Type B pancreatic cell (in vitro differentiated cells): ENCODE measurements around the gene CCNY. TPM values are rescaled to one million over a fixed set of nuclear protein-coding genes. Genes with fewer than 3 reads are reported as not detected.

Experiments used
- DNase-seq: peaks from one replicate; pipeline ENCODE4 v3.0.0; 2021; ENCODE audit warnings: mixed read lengths; ENCODE audit not compliant: unreplicated experiment; ENCODE audit errors: extremely low spot score
- H3K27ac Mint-ChIP-seq: 2 replicates; pipeline ENCODE4 v1.8.0; 2021; ENCODE audit warnings: mild to moderate bottlenecking, mixed read lengths
- H3K27me3 Mint-ChIP-seq: 2 replicates; pipeline ENCODE4 v1.8.0; 2021; ENCODE audit warnings: mixed read lengths
- H3K36me3 Mint-ChIP-seq: 2 replicates; pipeline ENCODE4 v1.8.0; 2021; ENCODE audit warnings: mixed read lengths
- H3K4me1 Mint-ChIP-seq: one replicate; pipeline ENCODE4 v1.8.0; 2021; ENCODE audit warnings: mixed read lengths; ENCODE audit not compliant: unreplicated experiment
- H3K4me3 Mint-ChIP-seq: 2 replicates; pipeline ENCODE4 v1.8.0; 2021; ENCODE audit warnings: mild to moderate bottlenecking, mixed read lengths
- H3K9me3 Mint-ChIP-seq: 2 replicates; pipeline ENCODE4 v1.8.0; 2021; ENCODE audit warnings: mixed read lengths
- total RNA-seq: library from RNA; stranded (reverse); gene quantifications from 2 replicates; pipeline ENCODE4 v1.2.1, GENCODE V29; 2021; ENCODE audit warnings: low replicate concordance
- TF ChIP-seq, protein P1 (sequence below): fragments of 200-600 bp; sonication (generic); conservative IDR thresholded peaks from 2 replicates; pipeline ENCODE4 v1.5.0; 2021; ENCODE audit warnings: antibody characterized with exemption, mild to moderate bottlenecking

The CCNY gene
- total RNA-seq, 1 donor from 2014 or later = 74.6 TPM

- H3K36me3 Mint-ChIP-seq = peaks cover 35% of the 10 kb centered on the region
- H3K4me1 Mint-ChIP-seq = peaks cover 3% of the 10 kb centered on the region
- no peak for DNase-seq
- TF ChIP-seq, protein P1, sequence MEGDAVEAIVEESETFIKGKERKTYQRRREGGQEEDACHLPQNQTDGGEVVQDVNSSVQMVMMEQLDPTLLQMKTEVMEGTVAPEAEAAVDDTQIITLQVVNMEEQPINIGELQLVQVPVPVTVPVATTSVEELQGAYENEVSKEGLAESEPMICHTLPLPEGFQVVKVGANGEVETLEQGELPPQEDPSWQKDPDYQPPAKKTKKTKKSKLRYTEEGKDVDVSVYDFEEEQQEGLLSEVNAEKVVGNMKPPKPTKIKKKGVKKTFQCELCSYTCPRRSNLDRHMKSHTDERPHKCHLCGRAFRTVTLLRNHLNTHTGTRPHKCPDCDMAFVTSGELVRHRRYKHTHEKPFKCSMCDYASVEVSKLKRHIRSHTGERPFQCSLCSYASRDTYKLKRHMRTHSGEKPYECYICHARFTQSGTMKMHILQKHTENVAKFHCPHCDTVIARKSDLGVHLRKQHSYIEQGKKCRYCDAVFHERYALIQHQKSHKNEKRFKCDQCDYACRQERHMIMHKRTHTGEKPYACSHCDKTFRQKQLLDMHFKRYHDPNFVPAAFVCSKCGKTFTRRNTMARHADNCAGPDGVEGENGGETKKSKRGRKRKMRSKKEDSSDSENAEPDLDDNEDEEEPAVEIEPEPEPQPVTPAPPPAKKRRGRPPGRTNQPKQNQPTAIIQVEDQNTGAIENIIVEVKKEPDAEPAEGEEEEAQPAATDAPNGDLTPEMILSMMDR = peak; percentile 99
- no peak overlapping the region for H3K4me3 Mint-ChIP-seq
- H3K27me3 Mint-ChIP-seq = no peaks in the 10 kb centered on the region
- no peak overlapping the region for H3K27ac Mint-ChIP-seq
- H3K9me3 Mint-ChIP-seq = no peaks in the 10 kb centered on the region
Measured at GRCh38 chr10:35563261-35563891, 227.1 kb downstream of the CCNY start.

DNA sequence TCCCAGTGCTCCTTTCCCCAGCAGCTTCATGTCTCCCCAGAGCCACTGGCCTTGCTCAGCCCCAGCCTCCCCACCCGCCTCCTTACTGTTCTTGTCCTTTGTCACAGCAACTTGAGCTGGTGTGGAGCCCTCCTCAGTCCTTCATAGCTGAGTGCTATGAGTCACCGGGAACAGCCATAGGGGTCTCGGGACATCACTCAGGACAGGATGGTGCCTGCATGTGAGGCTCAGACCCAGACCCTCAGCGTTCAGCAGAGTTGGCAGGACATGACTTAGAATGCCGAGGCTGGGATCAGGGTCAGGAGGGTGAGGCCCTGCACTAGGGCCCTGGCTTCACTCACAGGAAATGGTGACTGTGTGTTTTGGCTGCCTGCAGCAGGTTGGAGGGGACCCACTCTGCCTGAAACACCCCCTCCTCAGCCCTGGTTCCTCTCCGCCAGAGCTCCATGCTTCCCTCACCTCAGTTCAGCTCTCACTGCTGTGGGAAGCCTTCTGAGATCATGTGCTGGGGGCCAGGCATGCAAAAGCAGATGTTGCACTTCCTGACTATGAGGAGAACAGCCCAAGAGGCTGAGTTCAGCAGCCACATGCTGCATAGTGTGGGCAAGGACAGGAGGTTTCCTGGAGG, 228.1 kb downstream of the CCNY start:
- DNase-seq = no peak
- H3K36me3 Mint-ChIP-seq = peaks cover 30% of the 10 kb centered on the region
- no peak overlapping the region for H3K27ac Mint-ChIP-seq
- H3K9me3 Mint-ChIP-seq = no peaks in the 10 kb centered on the region
- TF ChIP-seq, protein P1 = no peak
- no peaks in the 10 kb centered on the region for H3K27me3 Mint-ChIP-seq
- peaks cover 3% of the 10 kb centered on the region for H3K4me1 Mint-ChIP-seq
- no peak overlapping the region for H3K4me3 Mint-ChIP-seq

DNA sequence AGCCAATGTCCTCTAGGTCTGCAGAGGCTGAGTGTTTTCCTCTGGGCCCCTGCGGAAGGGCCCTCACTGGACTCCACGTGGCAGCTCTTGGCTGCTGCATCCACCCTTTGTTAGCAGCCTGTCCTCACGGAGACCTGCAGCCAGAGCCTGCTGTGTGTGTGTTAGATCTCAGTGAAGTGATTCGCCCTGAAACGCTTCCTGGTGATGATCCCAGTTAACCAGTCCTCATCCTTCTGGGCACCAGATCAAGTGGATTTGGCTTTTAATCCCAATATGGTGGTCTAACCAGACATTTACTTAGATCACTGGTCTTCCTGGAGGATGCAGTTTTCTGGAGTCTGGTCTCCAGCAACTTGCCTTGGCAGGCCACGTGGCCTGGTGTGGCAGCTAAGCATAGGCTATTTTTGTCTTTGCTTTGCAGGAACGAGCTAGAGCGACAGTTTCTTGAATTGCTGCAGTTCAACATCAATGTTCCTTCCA, 229.3 kb downstream of the CCNY start:
- no peak for DNase-seq
- H3K4me1 Mint-ChIP-seq = peaks cover 3% of the 10 kb centered on the region
- no peak overlapping the region for H3K27ac Mint-ChIP-seq
- TF ChIP-seq, protein P1 = no peak
- H3K4me3 Mint-ChIP-seq = no peak overlapping the region
- H3K36me3 Mint-ChIP-seq = peaks cover 31% of the 10 kb centered on the region
- no peaks in the 10 kb centered on the region for H3K9me3 Mint-ChIP-seq
- H3K27me3 Mint-ChIP-seq = no peaks in the 10 kb centered on the region

DNA sequence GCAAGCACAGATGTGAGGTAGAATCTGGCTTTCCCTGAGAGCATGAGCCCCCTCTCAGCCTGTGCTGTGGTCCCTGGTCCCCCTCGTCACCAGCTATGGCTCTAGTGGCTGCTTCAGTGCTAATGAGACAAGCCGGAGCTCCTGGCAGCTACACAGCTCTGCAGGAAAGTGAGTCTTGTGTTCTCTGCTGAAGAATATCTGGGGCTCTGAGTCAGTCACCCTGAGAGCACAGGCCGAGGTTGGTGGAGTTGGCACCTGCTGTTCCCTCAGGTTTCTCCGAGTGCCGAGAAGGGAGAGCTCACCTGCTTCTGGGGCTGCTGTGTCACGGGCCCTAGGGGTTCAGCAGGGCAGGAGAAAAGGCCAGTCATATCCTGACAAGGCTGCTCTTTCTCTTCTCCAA, 231.6 kb downstream of the CCNY start:
- Mint-ChIP-seq H3K36me3 (peaks cover 25% of the 10 kb centered on the region), H3K27me3 (no peaks in the 10 kb centered on the region), H3K27ac (no peak overlapping the region), H3K4me1 (peaks cover 3% of the 10 kb centered on the region), H3K9me3 (no peaks in the 10 kb centered on the region), H3K4me3 (no peak overlapping the region)
- TF ChIP-seq, protein P1 = no peak
- no peak for DNase-seq

GRCh38 chr10:35568483-35569015, 232.2 kb downstream of the CCNY start:
- no peaks in the 10 kb centered on the region for H3K4me1 Mint-ChIP-seq
- H3K27ac Mint-ChIP-seq = no peak overlapping the region
- TF ChIP-seq, protein P1 = no peak
- no peaks in the 10 kb centered on the region for H3K27me3 Mint-ChIP-seq
- no peak overlapping the region for H3K4me3 Mint-ChIP-seq
- no peak for DNase-seq
- H3K9me3 Mint-ChIP-seq = no peaks in the 10 kb centered on the region
- H3K36me3 Mint-ChIP-seq = peaks cover 22% of the 10 kb centered on the region
